GM21515 (cell line): ENCODE measurements around the gene IL9R.
"Not testable (repeated sequence)": the region's sequence is repeated elsewhere in the genome, so short reads cannot be mapped to it uniquely, and the experiment has no call there.

Source experiments
- ATAC-seq: cut with Tn5 transposase; IDR thresholded peaks from one replicate; pipeline ENCODE4 v1.9.1; 2021; ENCODE audit not compliant: unreplicated experiment

The IL9R gene

GRCh38 chrX:155997436-155997835 is at the start of gene IL9R:
TSS of gene IL9R (plus strand) at chrX:155997696. CDS start at chrX:155997760, 64 bp downstream.
- peak; percentile 80 for ATAC-seq

GRCh38 chrX:155949098-155949497 is 48.4 kb upstream of the IL9R start:
- ATAC-seq, result no peak

GRCh38 chrX:155951237-155951789 is 46.2 kb upstream of the IL9R start:
- ATAC-seq, result no peak

- no peak for ATAC-seq
Observed at GRCh38 chrX:155953055-155953454, 44.4 kb upstream of the IL9R start.

GRCh38 chrX:155954793-155955192 is 42.7 kb upstream of the IL9R start:
- ATAC-seq, result no peak

GRCh38 chrX:155956099-155956498 is 41.4 kb upstream of the IL9R start:
- no peak for ATAC-seq

- ATAC-seq, result no peak
Observed at GRCh38 chrX:155956649-155957048, 40.8 kb upstream of the IL9R start.

GRCh38 chrX:155957843-155958242 is 39.7 kb upstream of the IL9R start:
- ATAC-seq, result no peak

GRCh38 chrX:155959018-155959587 is 38.4 kb upstream of the IL9R start:
- no peak for ATAC-seq

GRCh38 chrX:155962906-155963305 is 34.6 kb upstream of the IL9R start:
- no peak for ATAC-seq

- ATAC-seq, result no peak
Observed at GRCh38 chrX:155966876-155967275, 30.6 kb upstream of the IL9R start.

- ATAC-seq, result no peak
Observed at GRCh38 chrX:155967653-155968325, 29.7 kb upstream of the IL9R start.

- ATAC-seq, result no peak
Observed at GRCh38 chrX:155968326-155968661, 29.2 kb upstream of the IL9R start.

- ATAC-seq, result no peak
Observed at GRCh38 chrX:155968791-155969190, 28.7 kb upstream of the IL9R start.

- not testable (repeated sequence) for ATAC-seq
Observed at GRCh38 chrX:155971658-155972057, 25.8 kb upstream of the IL9R start.

- ATAC-seq, result not testable (repeated sequence)
Observed at GRCh38 chrX:155972241-155972640, 25.3 kb upstream of the IL9R start.

GRCh38 chrX:155983326-155983725 is 14.2 kb upstream of the IL9R start:
- no peak for ATAC-seq

GRCh38 chrX:155985208-155985607 is 12.3 kb upstream of the IL9R start:
- no peak for ATAC-seq

- not testable (repeated sequence) for ATAC-seq
Observed at GRCh38 chrX:155986995-155987394, 10.5 kb upstream of the IL9R start.

- no peak for ATAC-seq
Observed at GRCh38 chrX:155988859-155989258, 8.6 kb upstream of the IL9R start.

- no peak for ATAC-seq
Observed at GRCh38 chrX:155993421-155993820, 4.1 kb upstream of the IL9R start.

GRCh38 chrX:155995321-155995875 is 2.1 kb upstream of the IL9R start:
- ATAC-seq, result no peak
